ENCODE results near the gene SYT13.

GRCh38 chr11:45224766-45225165, 61.4 kb downstream of the SYT13 start:
- TF ChIP-seq, protein P1, sequence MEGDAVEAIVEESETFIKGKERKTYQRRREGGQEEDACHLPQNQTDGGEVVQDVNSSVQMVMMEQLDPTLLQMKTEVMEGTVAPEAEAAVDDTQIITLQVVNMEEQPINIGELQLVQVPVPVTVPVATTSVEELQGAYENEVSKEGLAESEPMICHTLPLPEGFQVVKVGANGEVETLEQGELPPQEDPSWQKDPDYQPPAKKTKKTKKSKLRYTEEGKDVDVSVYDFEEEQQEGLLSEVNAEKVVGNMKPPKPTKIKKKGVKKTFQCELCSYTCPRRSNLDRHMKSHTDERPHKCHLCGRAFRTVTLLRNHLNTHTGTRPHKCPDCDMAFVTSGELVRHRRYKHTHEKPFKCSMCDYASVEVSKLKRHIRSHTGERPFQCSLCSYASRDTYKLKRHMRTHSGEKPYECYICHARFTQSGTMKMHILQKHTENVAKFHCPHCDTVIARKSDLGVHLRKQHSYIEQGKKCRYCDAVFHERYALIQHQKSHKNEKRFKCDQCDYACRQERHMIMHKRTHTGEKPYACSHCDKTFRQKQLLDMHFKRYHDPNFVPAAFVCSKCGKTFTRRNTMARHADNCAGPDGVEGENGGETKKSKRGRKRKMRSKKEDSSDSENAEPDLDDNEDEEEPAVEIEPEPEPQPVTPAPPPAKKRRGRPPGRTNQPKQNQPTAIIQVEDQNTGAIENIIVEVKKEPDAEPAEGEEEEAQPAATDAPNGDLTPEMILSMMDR (IDR thresholded peaks at IDR 0.05) = no peak
- no peak for TF ChIP-seq EP300 (IDR thresholded peaks at IDR 0.05)
- TF ChIP-seq POLR2A (IDR thresholded peaks at IDR 0.05) = no peak

All from tibial nerve (tissue), 4 donors.